Measurements from ENCODE around the gene SMARCB1.

Gene SMARCB1

GRCh38 chr22:23800297-23801237, 13.8 kb downstream of the SMARCB1 start:
- in situ Hi-C loops (cut with MboI; ENCODE audit: low pct_unique_long_range_greater_than_20kb, low sequenced_read_pairs, unreplicated experiment), result no loop called here

GRCh38 chr22:23801238-23801821, 14.6 kb downstream of the SMARCB1 start:
- no peak for TF ChIP-seq CTCF (IDR thresholded peaks at IDR 0.05; ENCODE audit: extremely low read depth, insufficient read depth, missing control alignments)
- no peak for DNase-seq (ENCODE audit: low spot score)
- in situ Hi-C loops (cut with MboI; ENCODE audit: low pct_unique_long_range_greater_than_20kb, low sequenced_read_pairs, unreplicated experiment), result no loop called here

More at GRCh38 chr22:23800297-23801237, 13.8 kb downstream of the SMARCB1 start:
- peak; percentile 77 for DNase-seq (ENCODE audit: low spot score)
- TF ChIP-seq CTCF (IDR thresholded peaks at IDR 0.05; ENCODE audit: extremely low read depth, insufficient read depth, missing control alignments), result no peak

GRCh38 chr22:23801886-23802377, 15.2 kb downstream of the SMARCB1 start:
- DNase-seq (ENCODE audit: low spot score), result no peak
- TF ChIP-seq CTCF (IDR thresholded peaks at IDR 0.05; ENCODE audit: extremely low read depth, insufficient read depth, missing control alignments), result no peak
- in situ Hi-C loops (cut with MboI; ENCODE audit: low pct_unique_long_range_greater_than_20kb, low sequenced_read_pairs, unreplicated experiment), result no loop called here

GRCh38 chr22:23803001-23803819, 16.4 kb downstream of the SMARCB1 start:
- in situ Hi-C loops (cut with MboI; ENCODE audit: low pct_unique_long_range_greater_than_20kb, low sequenced_read_pairs, unreplicated experiment), result no loop called here

GRCh38 chr22:23804781-23805291, 18.1 kb downstream of the SMARCB1 start:
- no peak for DNase-seq (ENCODE audit: low spot score)
- no peak for TF ChIP-seq CTCF (IDR thresholded peaks at IDR 0.05; ENCODE audit: extremely low read depth, insufficient read depth, missing control alignments)
- in situ Hi-C loops (cut with MboI; ENCODE audit: low pct_unique_long_range_greater_than_20kb, low sequenced_read_pairs, unreplicated experiment), result no loop called here

More at GRCh38 chr22:23803001-23803819, 16.4 kb downstream of the SMARCB1 start:
- no peak for DNase-seq (ENCODE audit: low spot score)
- no peak for TF ChIP-seq CTCF (IDR thresholded peaks at IDR 0.05; ENCODE audit: extremely low read depth, insufficient read depth, missing control alignments)

GRCh38 chr22:23806837-23807236, 20.1 kb downstream of the SMARCB1 start:
- in situ Hi-C loops (cut with MboI; ENCODE audit: low pct_unique_long_range_greater_than_20kb, low sequenced_read_pairs, unreplicated experiment), result no loop called here
- no peak for TF ChIP-seq CTCF (IDR thresholded peaks at IDR 0.05; ENCODE audit: extremely low read depth, insufficient read depth, missing control alignments)
- DNase-seq (ENCODE audit: low spot score), result no peak

Measured in GM13977 (cell line).